ENCODE measurements around the gene UFC1.

The UFC1 gene

DNA sequence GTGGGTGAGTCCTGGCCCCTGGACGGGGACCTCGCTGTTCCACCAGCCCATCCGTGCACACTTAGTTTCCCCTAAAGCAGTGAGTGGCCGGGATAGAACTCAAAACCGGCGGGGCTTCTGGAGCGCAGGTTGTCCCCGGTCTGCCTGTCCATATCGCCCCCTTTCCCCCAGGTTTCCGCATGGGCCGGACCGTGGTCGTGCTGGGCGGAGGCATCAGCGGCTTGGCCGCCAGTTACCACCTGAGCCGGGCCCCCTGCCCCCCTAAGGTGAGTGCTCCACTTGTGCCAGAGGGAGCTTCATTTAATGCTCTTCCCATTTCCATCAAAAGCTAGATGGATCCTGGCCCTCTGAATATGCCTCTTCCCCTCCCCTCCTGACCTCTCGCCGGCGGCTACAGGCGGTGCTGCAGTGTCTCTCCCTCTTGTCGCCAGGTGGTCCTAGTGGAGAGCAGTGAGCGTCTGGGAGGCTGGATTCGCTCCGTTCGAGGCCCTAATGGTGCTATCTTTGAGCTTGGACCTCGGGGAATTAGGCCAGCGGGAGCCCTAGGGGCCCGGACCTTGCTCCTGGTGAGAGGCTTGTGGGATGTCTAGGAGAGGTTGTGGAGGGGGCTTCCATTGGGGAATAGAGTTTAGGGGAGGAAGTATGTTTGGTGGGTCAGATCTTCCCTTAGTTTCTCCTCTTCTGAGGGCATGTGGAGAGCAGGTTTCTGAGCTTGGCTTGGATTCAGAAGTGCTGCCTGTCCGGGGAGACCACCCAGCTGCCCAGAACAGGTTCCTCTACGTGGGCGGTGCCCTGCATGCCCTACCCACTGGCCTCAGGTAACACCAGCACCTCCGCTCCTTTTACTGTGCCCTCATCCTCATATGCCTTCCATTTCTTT is 13.1 kb downstream of the UFC1 start:
- no peaks in the 10 kb centered on the region for H3K9me3 ChIP-seq (ENCODE audit: control extremely low read depth in 1 of 5, control insufficient read depth in 4 of 5, insufficient read depth in 2 of 5, low read depth in 1 of 5, low read length in 4 of 5)
- ChIA-PET POLR2A (interaction anchor here (0.6 to 1.8 kb wide), 3 partner anchors 10 to 19 kb away, joined by 3 to 12 read pairs (median 6); partner anchors contain the start of genes B4GALT3 and UFC1), CTCF (interaction anchor here (0.6 to 6.1 kb wide), 17 partner anchors 9 to 207 kb away, joined by 3 to 45 read pairs (median 5); partner anchors contain the start of genes B4GALT3, KLHDC9, NDUFS2 and UFC1)
- no peaks in the 10 kb centered on the region for H3K27me3 ChIP-seq (replicated peaks in 2 of 5; ENCODE audit: control insufficient read depth in 4 of 5, insufficient read depth in 5 of 5, low read length in 4 of 5)
- peak overlapping the region; percentile 53 to 91 (median 77) for H3K4me3 ChIP-seq (ENCODE audit: control insufficient read depth in 1 of 7, extremely low read depth in 1 of 7, insufficient read depth in 4 of 7, low read depth in 2 of 7, low read length in 6 of 7)
- peak in 2 of 3 donors; percentile 27 to 50 for DNase-seq
- H3K4me1 ChIP-seq (ENCODE audit: control extremely low read depth in 1 of 4, control insufficient read depth in 4 of 4, insufficient read depth in 4 of 4, low read length in 3 of 4) = peaks cover 3 to 26% (median 23%) of the 10 kb centered on the region in 4 experiments
- H3K27ac ChIP-seq (ENCODE audit: insufficient read depth in 1 of 2, low read depth in 1 of 2, low read length in 2 of 2, poor library complexity in 1 of 2, severe bottlenecking in 2 of 2) = peak overlapping the region; percentile 97 to 98
- 10% methylated on average over 27 of the region's 33 CpGs for WGBS (ENCODE audit: insufficient coverage)
- peaks cover 10 to 58% (median 48%) of the 10 kb centered on the region in 4 experiments for H3K36me3 ChIP-seq (ENCODE audit: control insufficient read depth in 4 of 4, insufficient read depth in 4 of 4, low read length in 3 of 4)

DNA sequence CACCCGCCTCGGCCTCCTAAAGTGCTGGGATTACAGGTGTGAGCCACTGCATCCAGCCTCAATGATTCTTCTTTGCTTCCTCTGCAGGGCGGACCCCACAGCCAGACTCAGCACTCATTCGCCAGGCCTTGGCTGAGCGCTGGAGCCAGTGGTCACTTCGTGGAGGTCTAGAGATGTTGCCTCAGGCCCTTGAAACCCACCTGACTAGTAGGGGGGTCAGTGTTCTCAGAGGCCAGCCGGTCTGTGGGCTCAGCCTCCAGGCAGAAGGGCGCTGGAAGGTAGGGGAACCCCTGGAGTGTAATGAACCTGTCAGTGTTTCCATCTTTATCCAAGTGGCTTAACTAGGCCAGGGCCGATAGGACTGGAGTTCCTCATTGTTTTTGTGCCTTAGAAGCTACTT is 15.1 kb downstream of the UFC1 start:
- no peak overlapping the region for H3K4me3 ChIP-seq (ENCODE audit: control insufficient read depth in 1 of 7, extremely low read depth in 1 of 7, insufficient read depth in 4 of 7, low read depth in 2 of 7, low read length in 6 of 7)
- CTCF ChIA-PET = interaction anchor here (0.8 to 6.1 kb wide), 3 partner anchors 7 to 12 kb away, joined by 3 to 45 read pairs (median 6); partner anchors contain the start of gene B4GALT3
- no peaks in the 10 kb centered on the region for H3K9me3 ChIP-seq (ENCODE audit: control extremely low read depth in 1 of 5, control insufficient read depth in 4 of 5, insufficient read depth in 2 of 5, low read depth in 1 of 5, low read length in 4 of 5)
- no peak overlapping the region for H3K27ac ChIP-seq (ENCODE audit: insufficient read depth in 1 of 2, low read depth in 1 of 2, low read length in 2 of 2, poor library complexity in 1 of 2, severe bottlenecking in 2 of 2)
- H3K4me1 ChIP-seq (ENCODE audit: control extremely low read depth in 1 of 4, control insufficient read depth in 4 of 4, insufficient read depth in 4 of 4, low read length in 3 of 4) = peaks cover 3 to 24% (median 23%) of the 10 kb centered on the region in 4 experiments
- 100% methylated on average over 9 of the region's 9 CpGs for WGBS (ENCODE audit: insufficient coverage)
- POLR2A ChIA-PET = no interaction called here
- H3K27me3 ChIP-seq (replicated peaks in 2 of 5; ENCODE audit: control insufficient read depth in 4 of 5, insufficient read depth in 5 of 5, low read length in 4 of 5) = no peaks in the 10 kb centered on the region
- peaks cover 13 to 63% (median 52%) of the 10 kb centered on the region in 4 experiments for H3K36me3 ChIP-seq (ENCODE audit: control insufficient read depth in 4 of 4, insufficient read depth in 4 of 4, low read length in 3 of 4)
- DNase-seq = no peak

DNA sequence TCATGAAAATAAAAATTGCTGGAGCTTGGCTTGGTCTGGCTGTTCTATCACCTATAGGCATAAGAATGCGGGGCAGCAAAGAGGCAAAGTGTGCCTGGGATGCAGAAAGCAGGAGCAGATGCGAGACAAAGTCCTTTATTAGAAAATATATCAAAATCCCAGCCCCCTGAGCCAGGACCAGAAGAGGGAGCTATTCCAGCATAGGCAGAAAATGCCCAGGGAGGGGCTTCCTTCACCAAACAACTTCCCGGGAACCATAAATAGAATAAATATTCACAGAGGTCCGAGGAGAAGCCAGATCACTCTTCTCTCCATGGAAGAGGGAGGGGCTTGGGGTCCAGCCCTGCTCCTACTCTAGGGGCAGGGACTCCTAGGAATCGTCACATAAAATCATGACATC is 17.4 kb downstream of the UFC1 start:
- H3K27ac ChIP-seq (ENCODE audit: insufficient read depth in 1 of 2, low read depth in 1 of 2, low read length in 2 of 2, poor library complexity in 1 of 2, severe bottlenecking in 2 of 2) = no peak overlapping the region

DNA sequence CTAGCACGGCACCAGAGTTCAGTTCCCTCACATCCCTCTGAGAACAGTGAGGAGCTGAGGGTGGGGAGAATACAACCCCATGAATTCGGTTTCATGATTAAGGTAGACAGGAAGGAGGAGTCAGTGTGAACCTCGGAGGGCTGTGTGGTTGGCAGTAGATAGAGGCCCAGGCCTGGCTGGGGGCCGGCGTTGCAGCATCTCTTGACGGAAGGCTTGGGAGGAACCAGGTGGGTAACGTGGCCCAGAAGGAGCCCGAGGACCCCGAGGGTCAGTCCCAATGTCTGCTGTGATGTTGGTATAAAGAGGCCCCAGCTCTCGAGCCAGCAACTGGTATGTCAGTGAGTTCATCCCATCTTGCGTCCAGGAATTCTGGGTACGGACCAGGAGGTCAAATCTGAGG is 17.9 kb downstream of the UFC1 start:
- Histone ChIP-seq H3K9me3 (ENCODE audit: control extremely low read depth in 1 of 5, control insufficient read depth in 4 of 5, insufficient read depth in 2 of 5, low read depth in 1 of 5, low read length in 4 of 5) (no peaks in the 10 kb centered on the region), H3K4me1 (ENCODE audit: control extremely low read depth in 1 of 4, control insufficient read depth in 4 of 4, insufficient read depth in 4 of 4, low read length in 3 of 4) (peaks cover 3 to 16% (median 15%) of the 10 kb centered on the region in 4 experiments), H3K36me3 (ENCODE audit: control insufficient read depth in 4 of 4, insufficient read depth in 4 of 4, low read length in 3 of 4) (peaks cover 18 to 67% (median 56%) of the 10 kb centered on the region in 4 experiments), H3K27me3 (replicated peaks in 2 of 5; ENCODE audit: control insufficient read depth in 4 of 5, insufficient read depth in 5 of 5, low read length in 4 of 5) (no peaks in the 10 kb centered on the region), H3K27ac (ENCODE audit: insufficient read depth in 1 of 2, low read depth in 1 of 2, low read length in 2 of 2, poor library complexity in 1 of 2, severe bottlenecking in 2 of 2) (no peak overlapping the region), H3K4me3 (ENCODE audit: control insufficient read depth in 1 of 7, extremely low read depth in 1 of 7, insufficient read depth in 4 of 7, low read depth in 2 of 7, low read length in 6 of 7) (no peak overlapping the region)
- DNase-seq = no peak
- POLR2A ChIA-PET = no interaction called here
- CTCF ChIA-PET = interaction anchor here (0.9 to 2.7 kb wide), 7 partner anchors 10 to 203 kb away, joined by 3 to 12 read pairs (median 4); partner anchors contain the start of gene APOA2
- WGBS (ENCODE audit: insufficient coverage) = 92% methylated on average over 12 of the region's 12 CpGs

More for the DNA sequence above, 17.4 kb downstream of the UFC1 start:
- Histone ChIP-seq H3K36me3 (ENCODE audit: control insufficient read depth in 4 of 4, insufficient read depth in 4 of 4, low read length in 3 of 4) (peaks cover 18 to 67% (median 56%) of the 10 kb centered on the region in 4 experiments), H3K4me1 (ENCODE audit: control extremely low read depth in 1 of 4, control insufficient read depth in 4 of 4, insufficient read depth in 4 of 4, low read length in 3 of 4) (peaks cover 3 to 15% (median 15%) of the 10 kb centered on the region in 4 experiments), H3K27me3 (replicated peaks in 2 of 5; ENCODE audit: control insufficient read depth in 4 of 5, insufficient read depth in 5 of 5, low read length in 4 of 5) (no peaks in the 10 kb centered on the region), H3K4me3 (ENCODE audit: control insufficient read depth in 1 of 7, extremely low read depth in 1 of 7, insufficient read depth in 4 of 7, low read depth in 2 of 7, low read length in 6 of 7) (no peak overlapping the region), H3K9me3 (ENCODE audit: control extremely low read depth in 1 of 5, control insufficient read depth in 4 of 5, insufficient read depth in 2 of 5, low read depth in 1 of 5, low read length in 4 of 5) (no peaks in the 10 kb centered on the region)
- DNase-seq = no peak
- WGBS (ENCODE audit: insufficient coverage) = no CpG with 5 or more reads among the region's 5 CpGs
- POLR2A ChIA-PET = no interaction called here
- CTCF ChIA-PET = interaction anchor here (0.9 to 2.7 kb wide), 7 partner anchors 9 to 203 kb away, joined by 3 to 12 read pairs (median 4); partner anchors contain the start of gene APOA2

DNA sequence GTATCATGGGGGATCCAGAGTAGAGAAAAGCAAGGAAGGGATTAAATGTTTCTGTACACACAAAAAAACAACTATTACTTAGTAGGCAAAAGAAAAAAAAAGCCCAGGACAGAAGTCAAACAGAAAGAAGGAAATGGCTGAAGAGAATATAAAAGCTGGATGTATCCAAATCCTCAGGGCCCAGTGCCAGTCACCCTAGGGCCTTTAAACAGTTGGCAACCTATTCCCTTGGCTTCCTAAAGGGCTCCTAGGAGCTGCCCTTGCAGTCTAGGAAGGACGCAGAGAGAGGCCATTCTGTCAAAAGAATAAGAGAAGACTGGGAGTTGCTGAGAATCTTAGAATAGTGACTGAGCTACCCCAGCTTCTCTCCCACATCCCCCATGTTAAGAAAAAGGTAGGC is 18.6 kb downstream of the UFC1 start:
- no peak overlapping the region for H3K4me3 ChIP-seq (ENCODE audit: control insufficient read depth in 1 of 7, extremely low read depth in 1 of 7, insufficient read depth in 4 of 7, low read depth in 2 of 7, low read length in 6 of 7)
- DNase-seq = no peak
- CTCF ChIA-PET = interaction anchor here (1.2 to 2.7 kb wide), 3 partner anchors 10 to 29 kb away, joined by 3 to 12 read pairs (median 6); no protein-coding TSS in a partner anchor
- POLR2A ChIA-PET = no interaction called here
- peaks cover 18 to 67% (median 56%) of the 10 kb centered on the region in 4 experiments for H3K36me3 ChIP-seq (ENCODE audit: control insufficient read depth in 4 of 4, insufficient read depth in 4 of 4, low read length in 3 of 4)
- H3K9me3 ChIP-seq (ENCODE audit: control extremely low read depth in 1 of 5, control insufficient read depth in 4 of 5, insufficient read depth in 2 of 5, low read depth in 1 of 5, low read length in 4 of 5) = no peaks in the 10 kb centered on the region
- peaks cover 0 to 11% (median 10%) of the 10 kb centered on the region in 4 experiments for H3K4me1 ChIP-seq (ENCODE audit: control extremely low read depth in 1 of 4, control insufficient read depth in 4 of 4, insufficient read depth in 4 of 4, low read length in 3 of 4)
- WGBS (ENCODE audit: insufficient coverage) = no CpG with 5 or more reads among the region's 1 CpG
- H3K27me3 ChIP-seq (replicated peaks in 2 of 5; ENCODE audit: control insufficient read depth in 4 of 5, insufficient read depth in 5 of 5, low read length in 4 of 5) = no peaks in the 10 kb centered on the region
- H3K27ac ChIP-seq (ENCODE audit: insufficient read depth in 1 of 2, low read depth in 1 of 2, low read length in 2 of 2, poor library complexity in 1 of 2, severe bottlenecking in 2 of 2) = no peak overlapping the region

DNA sequence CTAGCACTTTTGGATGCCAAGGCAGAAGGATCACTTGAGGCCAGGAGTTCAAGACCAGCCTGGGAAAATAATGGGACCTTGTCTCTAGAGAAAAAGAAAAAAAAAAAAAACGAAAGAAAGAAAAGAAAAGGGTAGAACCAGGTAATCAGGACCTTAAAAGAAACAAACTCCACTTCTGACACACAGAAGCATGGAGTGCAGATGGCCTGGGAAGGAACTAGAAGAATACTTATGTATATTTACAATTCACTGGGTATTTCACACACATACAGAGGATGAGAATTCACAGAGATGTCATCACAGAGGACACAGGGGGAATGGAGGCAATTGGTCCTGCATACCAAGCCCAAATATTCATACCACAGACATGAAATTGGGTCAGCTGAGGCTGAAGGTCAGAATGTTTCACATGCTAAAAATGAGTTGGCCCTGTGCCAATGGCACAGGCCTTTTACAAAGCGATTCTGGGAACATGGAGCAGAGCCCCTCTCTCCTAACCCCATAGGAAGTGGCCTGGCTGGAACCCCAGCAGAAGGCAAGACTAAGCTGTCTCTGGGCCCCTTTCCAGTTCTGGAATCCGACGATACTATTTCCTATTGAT is 19.1 kb downstream of the UFC1 start:
- no peak overlapping the region for H3K4me3 ChIP-seq (ENCODE audit: control insufficient read depth in 1 of 7, extremely low read depth in 1 of 7, insufficient read depth in 4 of 7, low read depth in 2 of 7, low read length in 6 of 7)
- ChIA-PET POLR2A (no interaction called here), CTCF (interaction anchor here (1.2 to 2.7 kb wide), 2 partner anchors 11 to 29 kb away, joined by 3 to 12 read pairs; no protein-coding TSS in a partner anchor)
- H3K27ac ChIP-seq (ENCODE audit: insufficient read depth in 1 of 2, low read depth in 1 of 2, low read length in 2 of 2, poor library complexity in 1 of 2, severe bottlenecking in 2 of 2) = peak overlapping the region in 1 of 2 experiments; percentile 40
- H3K9me3 ChIP-seq (ENCODE audit: control extremely low read depth in 1 of 5, control insufficient read depth in 4 of 5, insufficient read depth in 2 of 5, low read depth in 1 of 5, low read length in 4 of 5) = no peaks in the 10 kb centered on the region
- peaks cover 18 to 67% (median 56%) of the 10 kb centered on the region in 4 experiments for H3K36me3 ChIP-seq (ENCODE audit: control insufficient read depth in 4 of 4, insufficient read depth in 4 of 4, low read length in 3 of 4)
- no peaks in the 10 kb centered on the region for H3K27me3 ChIP-seq (replicated peaks in 2 of 5; ENCODE audit: control insufficient read depth in 4 of 5, insufficient read depth in 5 of 5, low read length in 4 of 5)
- 79% methylated on average over 2 of the region's 4 CpGs for WGBS (ENCODE audit: insufficient coverage)
- H3K4me1 ChIP-seq (ENCODE audit: control extremely low read depth in 1 of 4, control insufficient read depth in 4 of 4, insufficient read depth in 4 of 4, low read length in 3 of 4) = peaks cover 0 to 15% (median 15%) of the 10 kb centered on the region in 4 experiments
- no peak for DNase-seq
